Kidney tubule cell (primary cell): Measurements from ENCODE around the gene ZNF669.

Source experiments
- DNase-seq: peaks from one replicate; pipeline ENCODE4 v3.0.0-alpha.2; 2018; ENCODE audit warnings: low spot score

The ZNF669 gene

GRCh38 chr1:247111259-247111699 is 7.1 kb upstream of the ZNF669 start:
- peak; percentile 24 for DNase-seq

- DNase-seq = peak; percentile 79
Measured at GRCh38 chr1:247110627-247111258, 6.6 kb upstream of the ZNF669 start.

- no peak for DNase-seq
Measured at GRCh38 chr1:247107694-247108093, 3.5 kb upstream of the ZNF669 start.

- no peak for DNase-seq
Measured at GRCh38 chr1:247105966-247106365, 1.8 kb upstream of the ZNF669 start.

DNA sequence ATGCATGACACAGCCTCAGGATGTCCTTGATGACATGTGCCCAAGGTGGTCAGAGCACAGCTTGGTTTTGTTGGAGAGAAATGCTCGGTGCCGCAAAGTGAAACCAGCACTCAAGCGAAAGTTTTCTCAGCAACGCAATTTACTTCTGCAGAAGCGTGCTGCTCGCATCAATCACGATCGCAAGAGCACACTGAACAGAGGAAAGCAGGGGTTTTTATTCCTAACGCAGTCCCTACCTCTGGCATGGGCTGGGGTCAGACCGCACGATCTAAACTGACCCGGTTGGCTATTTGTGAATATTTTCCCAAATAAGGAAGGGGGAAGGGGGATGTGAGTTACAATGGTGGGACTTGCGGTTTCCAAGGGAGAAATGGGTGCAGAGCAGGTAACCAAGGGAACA is 809 bp upstream of the ZNF669 start:
- DNase-seq = no peak

DNA sequence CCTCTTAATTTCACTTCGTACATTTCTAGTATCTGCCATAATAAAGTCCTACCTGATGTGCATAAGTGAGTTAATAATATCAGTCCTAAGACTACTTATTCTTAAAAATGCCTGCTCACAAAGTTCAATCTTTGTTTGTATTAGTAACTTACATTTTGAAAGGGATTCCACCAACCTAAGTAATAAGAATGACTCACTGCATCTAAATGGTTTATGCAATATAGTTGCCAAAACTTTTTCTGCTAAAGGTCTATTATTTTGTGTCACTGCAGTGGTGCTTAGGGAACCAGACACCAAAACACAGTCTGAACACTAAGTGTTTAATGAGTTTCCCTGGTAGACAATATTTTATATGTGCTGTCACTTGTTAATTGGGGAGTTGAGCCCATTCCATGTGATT is 1.8 kb downstream of the ZNF669 start:
- DNase-seq = peak; percentile 18

- no peak for DNase-seq
Measured at GRCh38 chr1:247100676-247101279, 3.4 kb downstream of the ZNF669 start.

GRCh38 chr1:247096958-247097357 is 7.2 kb downstream of the ZNF669 start:
- no peak for DNase-seq

GRCh38 chr1:247096544-247096943 is 7.6 kb downstream of the ZNF669 start:
- no peak for DNase-seq

DNA sequence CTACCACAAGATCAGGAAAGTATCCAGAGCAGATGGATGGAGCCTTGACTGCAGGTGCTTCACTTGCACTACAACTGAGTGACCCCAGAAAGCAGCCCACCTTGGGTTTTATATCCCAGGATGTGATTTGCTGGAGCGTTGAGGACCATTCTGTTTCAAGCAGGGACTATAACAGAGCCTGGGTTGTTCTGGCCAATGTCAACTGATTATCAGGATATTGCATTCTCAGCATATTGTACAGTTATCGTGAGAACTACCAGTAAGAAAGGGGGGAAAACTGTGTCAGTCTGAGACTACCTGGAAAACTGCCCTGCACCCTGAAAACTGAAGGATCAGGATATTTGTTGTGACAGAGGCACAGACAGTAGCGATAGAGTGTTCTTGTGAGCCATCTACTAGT is 8.0 kb downstream of the ZNF669 start:
- DNase-seq = no peak

DNA sequence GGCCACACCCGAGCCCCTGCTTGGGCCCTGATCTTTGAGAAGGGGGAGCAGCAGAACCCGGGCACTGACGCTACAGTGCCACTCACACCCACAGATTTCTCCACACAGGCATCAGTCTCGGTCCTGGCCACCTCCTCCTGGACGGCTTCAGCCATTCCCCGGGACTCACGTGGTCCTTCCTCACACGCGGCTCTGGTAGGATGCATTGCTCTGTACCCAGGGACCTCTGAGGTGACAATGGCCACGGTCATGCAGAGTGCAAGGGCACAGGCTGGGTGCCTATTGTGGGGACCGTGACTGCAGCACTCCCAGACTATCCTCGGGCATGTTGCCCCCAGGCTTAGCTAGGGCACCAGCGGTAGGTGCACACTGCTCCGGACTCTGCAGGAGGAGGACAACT is 13.7 kb downstream of the ZNF669 start:
- no peak for DNase-seq

GRCh38 chr1:247089616-247090375 is 14.4 kb downstream of the ZNF669 start:
- no peak for DNase-seq

DNA sequence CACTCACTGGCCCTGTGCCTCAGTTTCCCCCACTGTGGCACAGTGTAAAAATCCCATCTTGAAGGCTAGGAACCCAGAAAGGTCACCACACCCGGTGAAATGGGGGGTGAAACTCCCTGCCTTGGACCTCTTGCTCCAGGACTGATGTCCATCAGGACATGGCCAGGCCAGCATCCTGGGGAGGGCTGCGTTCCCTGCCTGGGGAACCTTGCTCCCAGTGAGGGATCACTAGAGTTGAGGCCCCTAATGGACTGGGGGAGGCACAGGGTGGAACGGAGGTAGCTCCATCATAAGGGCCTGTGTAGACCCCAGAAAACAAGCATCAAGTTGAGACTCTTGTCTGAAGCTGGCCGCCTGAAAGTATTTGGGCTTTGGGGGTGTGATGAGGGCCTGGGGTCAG is 15.2 kb downstream of the ZNF669 start:
- no peak for DNase-seq

DNA sequence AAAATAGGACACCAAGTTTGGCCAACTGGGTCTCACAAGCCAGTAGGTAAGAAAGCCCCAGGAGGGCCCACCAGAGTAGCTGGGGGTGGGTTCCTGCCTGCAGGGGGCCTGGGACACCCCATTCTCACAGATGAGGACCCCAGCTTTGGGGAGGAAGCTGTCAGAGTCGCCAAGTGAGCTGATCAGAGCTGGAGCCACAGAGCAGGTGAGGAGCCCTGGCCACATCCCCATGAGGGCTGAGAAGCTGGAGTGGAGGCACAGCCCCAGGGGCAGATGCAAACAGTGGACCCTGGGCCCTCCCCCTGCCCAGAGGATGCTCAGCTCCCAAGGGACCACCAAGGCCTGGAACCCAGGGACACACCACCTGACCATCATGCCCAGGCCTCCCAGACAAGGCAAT is 16.9 kb downstream of the ZNF669 start:
- no peak for DNase-seq

DNA sequence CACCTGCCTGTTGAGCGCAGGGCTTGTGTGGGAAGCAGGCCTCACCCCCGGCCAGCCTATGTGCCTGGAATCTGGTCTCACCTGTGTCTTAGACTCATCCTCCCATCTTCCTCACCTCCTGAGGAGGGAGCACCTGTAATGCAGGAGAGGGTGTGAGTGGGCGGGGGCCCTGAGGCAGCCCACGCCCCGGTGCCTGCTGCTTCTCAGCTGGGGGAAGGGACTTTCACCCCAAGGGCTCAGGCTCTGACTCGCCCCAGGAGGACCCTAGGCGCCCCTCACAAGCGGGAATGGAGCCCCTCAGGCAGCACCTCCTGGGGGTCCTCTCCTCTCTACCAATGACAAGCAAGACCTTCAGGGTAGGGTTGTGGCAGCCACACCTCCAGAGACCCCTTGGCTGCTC is 18.8 kb downstream of the ZNF669 start:
- no peak for DNase-seq

GRCh38 chr1:247084771-247085170 is 19.4 kb downstream of the ZNF669 start:
- no peak for DNase-seq

DNA sequence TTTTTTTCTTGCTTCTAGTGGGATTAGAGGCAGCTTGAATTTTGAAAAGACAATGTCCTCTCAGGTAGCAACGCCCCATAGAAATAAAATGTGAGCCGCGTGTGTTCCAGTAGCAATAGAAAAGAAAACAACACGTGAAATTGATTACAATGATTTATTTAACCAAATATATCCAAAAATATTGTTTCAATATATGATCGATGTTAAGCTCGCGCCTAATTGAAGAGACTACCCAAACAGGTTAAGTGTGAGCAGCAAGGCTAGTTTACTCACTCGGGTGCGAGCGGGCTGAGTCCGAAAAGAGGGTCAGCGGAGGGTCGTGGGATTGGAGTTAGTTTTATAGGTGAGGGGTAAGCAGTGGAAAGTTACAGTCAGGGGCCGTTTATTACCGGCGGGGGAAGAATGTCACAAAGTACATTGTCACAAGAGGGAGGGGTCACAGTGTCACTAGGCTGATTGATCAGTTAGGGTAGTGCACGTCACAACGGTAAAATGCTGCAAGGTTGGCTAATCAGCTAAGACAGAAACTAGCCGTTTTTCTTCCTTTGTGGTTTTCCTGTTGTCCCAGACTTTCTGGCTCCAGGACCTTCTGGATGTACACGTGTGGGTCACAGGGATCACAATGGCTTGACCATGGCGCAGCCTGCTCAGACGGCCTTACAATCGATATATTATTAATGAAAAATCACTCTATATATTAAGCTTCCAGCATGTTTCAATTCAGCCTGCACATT is 24.8 kb downstream of the ZNF669 start:
- peak; percentile 79 for DNase-seq

DNA sequence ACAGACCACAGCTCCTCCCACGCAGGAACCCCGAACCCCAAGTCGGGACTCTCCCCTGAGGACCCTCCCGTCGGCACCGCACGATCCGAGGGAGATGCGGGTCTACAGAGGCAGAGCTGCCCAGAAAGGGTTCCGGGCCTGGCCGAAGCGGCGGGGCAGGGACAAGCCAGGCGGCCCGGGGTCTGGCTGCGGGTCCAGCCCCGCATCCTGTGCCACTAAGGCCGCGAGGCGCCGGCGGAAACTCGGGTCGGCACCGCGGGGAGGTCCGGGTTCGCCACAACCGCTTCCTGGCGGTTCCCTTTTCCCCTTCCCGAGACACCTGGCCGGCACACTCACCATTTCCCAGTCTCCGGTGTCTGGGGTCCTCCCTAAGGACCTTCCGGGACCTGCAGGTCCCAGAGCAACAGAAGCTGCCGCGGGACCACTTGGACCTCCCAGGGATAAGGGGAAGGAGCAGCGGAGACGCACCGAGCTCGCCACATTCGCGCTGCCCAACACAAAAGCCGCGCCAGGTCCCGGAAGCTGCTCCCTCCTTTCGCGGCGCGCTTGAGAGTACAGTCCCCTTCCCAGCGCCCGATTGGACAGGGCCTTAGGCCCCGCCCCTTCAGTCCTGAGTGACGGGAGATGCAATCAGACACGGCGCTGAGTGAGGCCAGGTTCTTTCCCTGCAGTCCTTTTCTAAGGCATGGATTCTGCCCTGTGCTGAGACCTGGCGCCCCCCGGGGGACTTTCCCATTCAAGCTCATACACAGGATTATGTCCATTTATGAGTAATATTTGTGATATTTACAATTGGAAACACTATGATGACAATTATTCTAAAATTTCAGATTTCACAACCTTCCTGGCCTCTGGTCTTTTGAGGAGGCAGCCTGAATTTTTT is 25.7 kb downstream of the ZNF669 start, which contains the start of gene ZNF670:
TSS of gene ZNF670 (minus strand) at position 554 of the 883 bp plus-strand sequence. CDS start at position 339, 215 bp downstream.
- DNase-seq = peak; percentile 98

DNA sequence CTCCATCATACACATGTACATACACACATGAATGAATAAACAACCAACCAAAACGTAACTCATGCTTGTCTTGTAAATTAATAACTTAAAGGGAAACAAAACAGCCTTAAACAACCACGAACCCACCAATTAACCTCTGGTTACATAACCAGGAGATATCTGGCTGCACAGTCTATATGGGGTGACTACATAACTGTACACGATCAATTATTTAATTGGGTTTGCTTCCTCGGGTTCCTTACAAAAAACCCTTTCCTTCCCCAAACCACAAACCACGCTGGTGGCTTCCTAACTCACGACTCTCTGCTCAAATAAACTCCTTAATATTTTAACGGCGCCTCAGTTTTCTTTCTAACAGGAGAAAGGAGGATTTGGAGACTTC is 26.3 kb downstream of the ZNF669 start:
- peak; percentile 64 for DNase-seq

GRCh38 chr1:247077213-247077612 is 26.9 kb downstream of the ZNF669 start:
- peak; percentile 35 for DNase-seq

- DNase-seq = no peak
Measured at GRCh38 chr1:247070645-247071044, 33.5 kb downstream of the ZNF669 start.
